GM12878 (cell line): Measurements from ENCODE around the gene RPS8. TPM values are rescaled to one million over a fixed set of nuclear protein-coding genes. Genes with fewer than 3 reads are reported as not detected.

Experiments used
- FOXK2 ChIP-seq: fragments of 450-650 bp; IDR thresholded peaks from 2 replicates; pipeline ENCODE4 v1.6.1; 2017; ENCODE audit warnings: mild to moderate bottlenecking, moderate library complexity
- HDAC2 ChIP-seq: fragments of 200-600 bp; sonication (generic); IDR thresholded peaks from 2 replicates; pipeline ENCODE4 v1.6.1; 2017
- LARP7 ChIP-seq: fragments of 450-650 bp; IDR thresholded peaks from 2 replicates; pipeline ENCODE4 v1.6.1; 2017; ENCODE audit warnings: mild to moderate bottlenecking
- MTA3 ChIP-seq: IDR thresholded peaks from 2 replicates; pipeline ENCODE4 v1.6.1; 2012; ENCODE audit warnings: low read length, inconsistent platforms, borderline replicate concordance
- PBX3 ChIP-seq: IDR thresholded peaks from 2 replicates; pipeline ENCODE4 v1.6.1; 2011; ENCODE audit warnings: mild to moderate bottlenecking, low read depth, low read length, moderate library complexity; ENCODE audit not compliant: insufficient replicate concordance
- RCOR1 ChIP-seq: conservative IDR thresholded peaks from 2 replicates; pipeline ENCODE4 v1.6.1; 2012; ENCODE audit warnings: low read depth, low read length, improper control_type of control experiment
- SREBF1 ChIP-seq: IDR thresholded peaks from 2 replicates; pipeline ENCODE4 v1.6.1; 2012; ENCODE audit warnings: mild to moderate bottlenecking, low read length
- TCF12 ChIP-seq: IDR thresholded peaks from 2 replicates; pipeline ENCODE4 v1.6.1; 2011; ENCODE audit warnings: low read depth, mild to moderate bottlenecking, low read length
- YBX1 ChIP-seq: fragments of 450-650 bp; IDR thresholded peaks from 2 replicates; pipeline ENCODE4 v1.6.1; 2016; ENCODE audit warnings: antibody characterized with exemption
- YY1 ChIP-seq: IDR thresholded peaks from 2 replicates; pipeline ENCODE4 v1.6.1; 2011; ENCODE audit warnings: low read depth, mild to moderate bottlenecking, low read length
- ZNF207 ChIP-seq: fragments of 450-650 bp; IDR thresholded peaks from 2 replicates; pipeline ENCODE4 v1.6.1; 2014; ENCODE audit warnings: antibody characterized with exemption, mild to moderate bottlenecking, borderline replicate concordance
- ZNF274 ChIP-seq: IDR thresholded peaks from one replicate; pipeline ENCODE4 v1.8.0; 2011; ENCODE audit not compliant: insufficient read length, insufficient read depth
- ZNF622 ChIP-seq: fragments of 450-650 bp; IDR thresholded peaks from 2 replicates; pipeline ENCODE4 v1.6.1; 2017; ENCODE audit warnings: mild to moderate bottlenecking, inconsistent platforms
- ZNF687 ChIP-seq: fragments of 450-650 bp; IDR thresholded peaks from 2 replicates; pipeline ENCODE4 v1.6.1; 2017; ENCODE audit warnings: mild to moderate bottlenecking, moderate library complexity
- polyA plus RNA-seq, 11 experiments: library from polyadenylated mRNA; depleted of rRNA in 4 of 11; unstranded in 6 of 11; stranded (reverse) in 5 of 11; fragments of >200 nt; fragmentation: Nextera tagmentation in 4 of 11; fragmentation: Illumina TruSeq in 1 of 11; extraction: Ambion mirVana in 4 of 11; extraction: Trizol in 1 of 11; gene quantifications; 1 replicate in 1 of 11; 2 replicates in 10 of 11; pipeline versions ENCODE4 v1.2.1 to v1.2.3, GENCODE V29; 2011 to 2016; ENCODE audit warnings: inconsistent platforms in 2 of 11, missing spikeins in 2 of 11, low read depth in 1 of 11
- total RNA-seq, 4 experiments: library from RNA; depleted of rRNA in 3 of 4; stranded (reverse); fragments of >200 nt in 3 of 4; fragmentation: Illumina TruSeq in 1 of 4; extraction: Trizol in 1 of 4; gene quantifications; 2 replicates each; pipeline versions ENCODE4 v1.2.1 to v1.2.3, GENCODE V29; 2013 to 2021
- TF ChIP-seq, protein P1 (sequence below): IDR thresholded peaks from 2 replicates; pipeline ENCODE4 v1.6.1; 2012; ENCODE audit warnings: low read depth, low read length, improper control_type of control experiment

RPS8 gene
- total and polyA plus RNA-seq, 10 of the 15 experiments (the other 5 are each of a cell fraction or from before 2014, with no cell fraction given): 1,296 to 3,461 (median 2,877) TPM

GRCh38 chr1:44799770-44800584, 24.6 kb downstream of the RPS8 start, which contains the start of gene PLK3 (continued):
- TF ChIP-seq PBX3 (peak; percentile 11), SREBF1 (no peak), TCF12 (peak; percentile 70; the same call in 1 of the 2 replicates), ZNF274 (no peak), RCOR1 (no peak), ZNF687 (peak; percentile 80), HDAC2 (no peak), YY1 (peak; percentile 55), LARP7 (peak; percentile 94; the same call in 1 of the 2 replicates), ZNF207 (no peak; the same call in 1 of the 2 replicates), YBX1 (no peak), FOXK2 (peak; percentile 44; the same call in 1 of the 2 replicates), MTA3 (no peak), ZNF622 (no peak)
- TF ChIP-seq, protein P1, sequence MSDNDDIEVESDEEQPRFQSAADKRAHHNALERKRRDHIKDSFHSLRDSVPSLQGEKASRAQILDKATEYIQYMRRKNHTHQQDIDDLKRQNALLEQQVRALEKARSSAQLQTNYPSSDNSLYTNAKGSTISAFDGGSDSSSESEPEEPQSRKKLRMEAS: peak; percentile 88
